Nephron progenitor cell (in vitro differentiated cells): ENCODE measurements around the gene PRKCZ.

Experiments used
- DNase-seq: peaks from one replicate; pipeline ENCODE4 v3.0.0; 2021
- H3K27ac Mint-ChIP-seq: 2 replicates; pipeline ENCODE4 v1.8.0; 2021; ENCODE audit warnings: mild to moderate bottlenecking, moderate library complexity, mixed read lengths
- H3K27me3 Mint-ChIP-seq: 2 replicates; pipeline ENCODE4 v1.8.0; 2021; ENCODE audit warnings: mild to moderate bottlenecking, low read depth, mixed read lengths; ENCODE audit not compliant: poor library complexity
- H3K36me3 Mint-ChIP-seq: 2 replicates; pipeline ENCODE4 v1.8.0; 2021; ENCODE audit warnings: low read depth, mixed read lengths
- H3K4me1 Mint-ChIP-seq: 2 replicates; pipeline ENCODE4 v1.8.0; 2021; ENCODE audit warnings: mixed read lengths
- H3K4me3 Mint-ChIP-seq: 2 replicates; pipeline ENCODE4 v1.8.0; 2021; ENCODE audit warnings: mild to moderate bottlenecking, moderate library complexity, mixed read lengths
- H3K9me3 Mint-ChIP-seq: 2 replicates; pipeline ENCODE4 v1.8.0; 2021; ENCODE audit warnings: mild to moderate bottlenecking, moderate library complexity, mixed read lengths
- TF ChIP-seq, protein P1 (sequence below): fragments of 200-600 bp; sonication (generic); IDR thresholded peaks from 2 replicates; pipeline ENCODE4 v1.5.0; 2021; ENCODE audit warnings: antibody characterized with exemption

The PRKCZ gene

DNA sequence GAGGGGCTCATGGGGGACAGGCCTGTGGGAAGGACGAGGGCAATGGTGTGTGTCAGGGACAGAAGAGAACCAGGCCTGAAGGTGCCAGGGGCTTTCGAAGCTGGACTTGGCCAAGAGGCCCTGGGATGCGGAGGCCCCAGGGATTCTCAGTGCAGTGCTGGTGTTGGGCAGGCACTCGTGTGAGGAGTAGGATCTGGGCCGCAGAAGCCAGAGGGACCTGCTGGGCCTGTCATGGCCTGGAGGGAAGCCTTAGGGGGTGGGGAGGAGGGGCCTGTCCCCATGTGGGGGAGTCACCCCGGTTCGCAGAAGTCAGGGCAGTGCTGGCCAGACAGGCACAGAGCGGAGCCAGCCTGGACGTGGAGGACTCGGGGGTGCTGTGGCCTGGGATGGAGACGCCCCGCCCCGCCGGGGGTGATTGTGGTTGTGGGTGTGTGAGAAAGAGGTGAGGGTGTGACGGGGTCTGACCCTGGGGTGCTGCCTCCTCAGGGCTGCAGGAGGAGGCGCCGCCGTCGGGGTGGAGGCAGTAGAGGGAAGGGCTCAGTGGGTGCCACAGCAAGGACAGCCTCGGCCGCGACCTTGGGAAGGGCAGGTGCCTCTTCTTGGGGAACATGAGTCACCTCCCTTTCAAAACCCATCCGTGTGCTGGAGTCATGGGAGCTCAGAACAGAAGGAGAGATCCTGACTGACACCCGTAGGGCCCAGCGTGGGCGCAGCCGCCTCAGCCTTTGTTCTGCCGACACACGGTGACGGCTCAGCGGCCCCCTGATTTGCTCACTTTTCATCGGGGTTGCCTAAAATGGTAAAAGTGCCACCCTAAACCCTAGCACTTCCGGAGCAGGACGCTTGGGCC, 110.5 kb downstream of the PRKCZ start:
- no peaks in the 10 kb centered on the region for H3K27me3 Mint-ChIP-seq
- peaks cover 27% of the 10 kb centered on the region for H3K4me1 Mint-ChIP-seq
- H3K9me3 Mint-ChIP-seq: peaks cover 10% of the 10 kb centered on the region
- TF ChIP-seq, protein P1, sequence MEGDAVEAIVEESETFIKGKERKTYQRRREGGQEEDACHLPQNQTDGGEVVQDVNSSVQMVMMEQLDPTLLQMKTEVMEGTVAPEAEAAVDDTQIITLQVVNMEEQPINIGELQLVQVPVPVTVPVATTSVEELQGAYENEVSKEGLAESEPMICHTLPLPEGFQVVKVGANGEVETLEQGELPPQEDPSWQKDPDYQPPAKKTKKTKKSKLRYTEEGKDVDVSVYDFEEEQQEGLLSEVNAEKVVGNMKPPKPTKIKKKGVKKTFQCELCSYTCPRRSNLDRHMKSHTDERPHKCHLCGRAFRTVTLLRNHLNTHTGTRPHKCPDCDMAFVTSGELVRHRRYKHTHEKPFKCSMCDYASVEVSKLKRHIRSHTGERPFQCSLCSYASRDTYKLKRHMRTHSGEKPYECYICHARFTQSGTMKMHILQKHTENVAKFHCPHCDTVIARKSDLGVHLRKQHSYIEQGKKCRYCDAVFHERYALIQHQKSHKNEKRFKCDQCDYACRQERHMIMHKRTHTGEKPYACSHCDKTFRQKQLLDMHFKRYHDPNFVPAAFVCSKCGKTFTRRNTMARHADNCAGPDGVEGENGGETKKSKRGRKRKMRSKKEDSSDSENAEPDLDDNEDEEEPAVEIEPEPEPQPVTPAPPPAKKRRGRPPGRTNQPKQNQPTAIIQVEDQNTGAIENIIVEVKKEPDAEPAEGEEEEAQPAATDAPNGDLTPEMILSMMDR: no peak
- DNase-seq: no peak
- peaks cover 33% of the 10 kb centered on the region for H3K36me3 Mint-ChIP-seq
- no peak overlapping the region for H3K4me3 Mint-ChIP-seq
- H3K27ac Mint-ChIP-seq: peak overlapping the region; percentile 7

DNA sequence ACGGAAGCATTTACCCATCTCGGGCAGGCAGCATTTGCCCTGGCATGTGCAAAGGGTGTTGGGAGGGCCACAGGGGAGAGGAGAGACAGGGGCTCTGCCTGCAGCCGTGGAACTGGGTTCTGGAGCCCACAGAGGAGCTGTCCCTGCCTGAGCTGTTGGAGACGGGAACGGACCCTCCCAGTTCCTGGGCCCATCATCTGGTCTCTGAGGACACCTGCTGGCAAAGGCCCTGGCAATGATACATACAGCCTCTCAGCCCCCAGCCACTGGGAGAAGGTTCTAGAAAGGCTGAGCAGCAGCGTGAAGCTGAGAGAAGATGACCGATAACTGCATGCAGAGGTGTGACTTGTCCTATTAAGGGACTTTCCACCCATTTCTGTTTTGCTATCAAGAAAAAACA, 113.0 kb downstream of the PRKCZ start:
- no peak overlapping the region for H3K27ac Mint-ChIP-seq

GRCh38 chr1:2165646-2166045, 115.4 kb downstream of the PRKCZ start:
- H3K27me3 Mint-ChIP-seq: no peaks in the 10 kb centered on the region
- peaks cover 10% of the 10 kb centered on the region for H3K9me3 Mint-ChIP-seq
- no peak overlapping the region for H3K4me3 Mint-ChIP-seq
- DNase-seq: no peak
- H3K36me3 Mint-ChIP-seq: peaks cover 33% of the 10 kb centered on the region
- H3K4me1 Mint-ChIP-seq: peaks cover 34% of the 10 kb centered on the region
- TF ChIP-seq, protein P1: no peak
- H3K27ac Mint-ChIP-seq: no peak overlapping the region

More for the DNA sequence above, 113.0 kb downstream of the PRKCZ start:
- no peak for DNase-seq
- Mint-ChIP-seq H3K4me1 (peaks cover 31% of the 10 kb centered on the region), H3K27me3 (no peaks in the 10 kb centered on the region), H3K9me3 (peaks cover 10% of the 10 kb centered on the region), H3K36me3 (peaks cover 33% of the 10 kb centered on the region), H3K4me3 (no peak overlapping the region)
- TF ChIP-seq, protein P1: no peak

- Mint-ChIP-seq H3K27me3 (no peaks in the 10 kb centered on the region), H3K36me3 (peaks cover 33% of the 10 kb centered on the region), H3K4me3 (no peak overlapping the region), H3K9me3 (peaks cover 10% of the 10 kb centered on the region), H3K4me1 (peaks cover 31% of the 10 kb centered on the region), H3K27ac (no peak overlapping the region)
- TF ChIP-seq, protein P1: no peak
- no peak for DNase-seq
These were observed 116.0 kb downstream of the PRKCZ start for GRCh38 chr1:2166254-2166653.

- H3K27me3 Mint-ChIP-seq: no peaks in the 10 kb centered on the region
- peaks cover 10% of the 10 kb centered on the region for H3K9me3 Mint-ChIP-seq
- peaks cover 34% of the 10 kb centered on the region for H3K36me3 Mint-ChIP-seq
- TF ChIP-seq, protein P1: no peak
- H3K4me1 Mint-ChIP-seq: peaks cover 29% of the 10 kb centered on the region
- H3K27ac Mint-ChIP-seq: no peak overlapping the region
- DNase-seq: no peak
- no peak overlapping the region for H3K4me3 Mint-ChIP-seq
These were observed 116.5 kb downstream of the PRKCZ start for GRCh38 chr1:2166695-2167094.

DNA sequence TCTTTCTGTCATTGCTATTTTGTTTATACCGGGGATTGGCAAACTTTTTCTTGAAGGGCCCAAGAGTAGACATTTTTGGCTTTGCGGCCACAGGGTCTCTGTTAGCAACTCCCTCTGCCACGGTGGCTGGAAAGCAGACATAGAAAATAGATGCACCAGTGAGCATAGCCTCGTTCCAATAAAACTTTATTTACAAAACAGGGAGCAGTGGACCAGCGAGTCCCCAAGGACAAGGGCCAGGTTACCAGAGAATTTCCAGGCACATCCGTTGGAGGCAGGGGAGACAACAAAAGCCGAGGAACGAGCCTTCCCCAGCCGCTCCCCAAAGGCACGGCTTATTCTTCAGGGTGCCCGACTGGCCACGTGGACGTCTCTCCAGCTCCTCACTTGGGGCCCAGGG, 117.9 kb downstream of the PRKCZ start:
- Mint-ChIP-seq H3K9me3 (peaks cover 5% of the 10 kb centered on the region), H3K4me1 (peaks cover 22% of the 10 kb centered on the region), H3K4me3 (no peak overlapping the region), H3K27ac (no peak overlapping the region), H3K27me3 (no peaks in the 10 kb centered on the region), H3K36me3 (peaks cover 29% of the 10 kb centered on the region)
- TF ChIP-seq, protein P1: no peak
- no peak for DNase-seq
